IMR-90 (cell line): ENCODE results near the gene ADAM21. TPM values are rescaled to one million over a fixed set of nuclear protein-coding genes. Genes with fewer than 3 reads are reported as not detected.

ENCODE experiments used
- ATAC-seq: fragments of 200-7000 bp; cut with Tn5 transposase; 2 replicates; pipeline ENCODE4 v1.9.1; 2020; ENCODE audit warnings: low read depth, mild to moderate bottlenecking, moderate library complexity
- BruUV-seq: library from RNA; stranded (reverse); fragments of 400-500 nt; replicated peaks from 2 replicates; lab custom pipeline; 2021; lab: Mats Ljungman, UMichigan
- CTCF ChIA-PET: fragments of 300-600 bp; formaldehyde crosslinking; extraction: SDS; loops from one replicate; lab custom pipeline; 2021; ENCODE audit warnings: antibody characterized with exemption; lab: Yijun Ruan, JAX
- POLR2A ChIA-PET: fragments of 300-600 bp; sonication (Branson Sonifier 250); formaldehyde crosslinking; loops from one replicate; lab custom pipeline; 2022; ENCODE audit warnings: antibody characterized with exemption; ENCODE audit not compliant: unreplicated experiment; lab: Charles Lee
- DNase-seq: peaks from one replicate; pipeline ENCODE4 v3.0.0; 2013
- H2AFZ ChIP-seq: replicated peaks from 2 replicates; pipeline ENCODE3; 2013; ENCODE audit warnings: low read length, mild to moderate bottlenecking; ENCODE audit not compliant: poor library complexity
- H2AK5ac ChIP-seq: 2 replicates; pipeline ENCODE4 v1.6.1; 2013; ENCODE audit warnings: low read depth, low read length, inconsistent platforms
- H2AK9ac ChIP-seq: replicated peaks from 2 replicates; pipeline ENCODE3; 2013; ENCODE audit warnings: mild to moderate bottlenecking, low read depth, low read length, moderate library complexity; ENCODE audit not compliant: poor library complexity
- H2BK120ac ChIP-seq: 2 replicates; pipeline ENCODE4 v1.6.1; 2013; ENCODE audit warnings: low read depth, low read length, inconsistent platforms
- H2BK15ac ChIP-seq: 3 replicates; pipeline ENCODE4 v1.6.1; 2013; ENCODE audit warnings: low read depth, low read length, inconsistent platforms
- H2BK20ac ChIP-seq: 2 replicates; pipeline ENCODE4 v1.6.1; 2013; ENCODE audit warnings: low read depth, mild to moderate bottlenecking, inconsistent platforms, low read length, moderate library complexity
- H2BK5ac ChIP-seq: 2 replicates; pipeline ENCODE4 v1.6.1; 2013; ENCODE audit warnings: mild to moderate bottlenecking, low read depth, low read length, inconsistent platforms; ENCODE audit not compliant: poor library complexity, severe bottlenecking
- H3K14ac ChIP-seq: replicated peaks from 2 replicates; pipeline ENCODE4 v1.6.1; 2013; ENCODE audit warnings: low read depth, low read length, inconsistent platforms
- H3K18ac ChIP-seq: 2 replicates; pipeline ENCODE4 v1.6.1; 2013; ENCODE audit warnings: low read depth, low read length, control low read depth
- H3K23ac ChIP-seq: 2 replicates; pipeline ENCODE4 v1.6.1; 2013; ENCODE audit warnings: low read depth, low read length, inconsistent platforms
- H3K27ac ChIP-seq: 2 replicates; pipeline ENCODE4 v1.5.1; 2013; ENCODE audit warnings: mild to moderate bottlenecking, control low read depth, low read length; ENCODE audit not compliant: insufficient read depth
- H3K27me3 ChIP-seq: 2 replicates; pipeline ENCODE4 v1.6.1; 2013; ENCODE audit warnings: low read length; ENCODE audit not compliant: control insufficient read depth, insufficient read depth
- H3K36me3 ChIP-seq: 2 replicates; pipeline ENCODE4 v1.6.1; 2013; ENCODE audit warnings: low read length, mixed read lengths; ENCODE audit not compliant: control insufficient read depth, insufficient read depth
- H3K4ac ChIP-seq: 2 replicates; pipeline ENCODE4 v1.6.1; 2013; ENCODE audit warnings: low read depth, low read length, inconsistent platforms
- H3K4me1 ChIP-seq: 2 replicates; pipeline ENCODE4 v1.6.1; 2013; ENCODE audit warnings: low read length, mixed read lengths; ENCODE audit not compliant: control insufficient read depth, insufficient read depth
- H3K4me2 ChIP-seq: 2 replicates; pipeline ENCODE4 v1.6.1; 2013; ENCODE audit warnings: low read depth, mild to moderate bottlenecking, control low read depth, low read length, moderate library complexity
- H3K4me3 ChIP-seq: 2 replicates; pipeline ENCODE4 v1.5.1; 2013; ENCODE audit warnings: low read depth, mild to moderate bottlenecking, control low read depth, low read length, moderate library complexity; ENCODE audit not compliant: insufficient read depth
- H3K56ac ChIP-seq: 2 replicates; pipeline ENCODE4 v1.6.1; 2013; ENCODE audit warnings: low read length, inconsistent platforms; ENCODE audit not compliant: insufficient read depth; ENCODE audit errors: extremely low read depth
- H3K79me1 ChIP-seq, 2 experiments: 2 replicates each; pipeline ENCODE4 v1.6.1; 2013; ENCODE audit warnings: low read length in 2 of 2, inconsistent platforms in 1 of 2, low read depth in 1 of 2
- H3K9ac ChIP-seq: 2 replicates; pipeline ENCODE4 v1.6.1; 2013; ENCODE audit warnings: low read depth, low read length, control low read depth
- H3K9me1 ChIP-seq: 2 replicates; pipeline ENCODE4 v1.6.1; 2013; ENCODE audit warnings: low read length, inconsistent platforms; ENCODE audit not compliant: insufficient read depth
- H3K9me3 ChIP-seq: 2 replicates; pipeline ENCODE4 v1.6.1; 2013; ENCODE audit warnings: low read length; ENCODE audit not compliant: control insufficient read depth, insufficient read depth
- H4K20me1 ChIP-seq: 2 replicates; pipeline ENCODE4 v1.6.1; 2013; ENCODE audit warnings: low read length, inconsistent platforms; ENCODE audit not compliant: insufficient read depth
- H4K5ac ChIP-seq: 2 replicates; pipeline ENCODE4 v1.6.1; 2013; ENCODE audit warnings: mild to moderate bottlenecking, low read depth, low read length, control low read depth
- H4K8ac ChIP-seq, 2 experiments: 2 replicates each; pipeline ENCODE4 v1.6.1; 2013; ENCODE audit warnings: low read depth in 2 of 2, low read length in 2 of 2, control low read depth in 1 of 2, inconsistent platforms in 1 of 2
- H4K91ac ChIP-seq: 2 replicates; pipeline ENCODE4 v1.6.1; 2013; ENCODE audit warnings: low read depth, low read length, inconsistent platforms; ENCODE audit not compliant: insufficient read depth
- BHLHE40 ChIP-seq: fragments of 150-350 bp; IDR thresholded peaks from 2 replicates; pipeline ENCODE4 v1.6.1; 2016; ENCODE audit warnings: mild to moderate bottlenecking, low read depth, low read length
- CEBPB ChIP-seq: IDR thresholded peaks from 2 replicates; pipeline ENCODE4 v1.6.1; 2012; ENCODE audit warnings: low read depth, low read length, improper control_type of control experiment
- FOS ChIP-seq: fragments of 150-350 bp; IDR thresholded peaks from 2 replicates; pipeline ENCODE4 v1.6.1; 2016; ENCODE audit warnings: low read depth, low read length
- MAFK ChIP-seq: IDR thresholded peaks from 2 replicates; pipeline ENCODE4 v1.6.1; 2012; ENCODE audit warnings: low read depth, low read length, improper control_type of control experiment
- MAZ ChIP-seq: IDR thresholded peaks from 2 replicates; pipeline ENCODE4 v1.6.1; 2012; ENCODE audit warnings: low read depth, mild to moderate bottlenecking, low read length, improper control_type of control experiment, moderate library complexity, borderline replicate concordance
- MXI1 ChIP-seq: IDR thresholded peaks from 2 replicates; pipeline ENCODE4 v1.6.1; 2012; ENCODE audit warnings: low read depth, mild to moderate bottlenecking, low read length, moderate library complexity, borderline replicate concordance
- NFE2L2 ChIP-seq: fragments of 150-350 bp; IDR thresholded peaks from 2 replicates; pipeline ENCODE4 v1.6.1; 2016; ENCODE audit warnings: low read depth, mild to moderate bottlenecking, low read length
- POLR2A ChIP-seq: IDR thresholded peaks from 2 replicates; pipeline ENCODE4 v1.6.1; 2012; ENCODE audit warnings: mild to moderate bottlenecking, low read depth, low read length
- RAD21 ChIP-seq: IDR thresholded peaks from 2 replicates; pipeline ENCODE4 v1.6.1; 2012; ENCODE audit warnings: low read length, improper control_type of control experiment
- RCOR1 ChIP-seq: IDR thresholded peaks from 2 replicates; pipeline ENCODE4 v1.6.1; 2012; ENCODE audit warnings: mild to moderate bottlenecking, low read length, improper control_type of control experiment; ENCODE audit not compliant: insufficient replicate concordance
- RFX5 ChIP-seq: IDR thresholded peaks from 2 replicates; pipeline ENCODE4 v1.8.0; 2012; ENCODE audit warnings: low read depth, mild to moderate bottlenecking, low read length, moderate library complexity
- SMC3 ChIP-seq: fragments of 150-350 bp; IDR thresholded peaks from 2 replicates; pipeline ENCODE4 v1.6.1; 2016; ENCODE audit warnings: low read depth, mild to moderate bottlenecking, antibody characterized with exemption, low read length, moderate library complexity
- dilution Hi-C: fragments of 300-500 bp; cut with HindIII; formaldehyde crosslinking; loops from one replicate; pipeline ENCODE4 v1.14.3; 2018; ENCODE audit warnings: low sequenced_read_pairs; ENCODE audit not compliant: unreplicated experiment
- in situ Hi-C: fragments of 300-500 bp; cut with MboI; formaldehyde crosslinking; loops from 3 replicates; pipeline ENCODE4 v1.14.3; 2019; ENCODE audit warnings: low sequenced_read_pairs, inconsistent platforms, mixed read lengths
- intact Hi-C: fragments of 100-400 bp; cut with micrococcal nuclease; formaldehyde crosslinking; loops from 2 replicates; pipeline ENCODE4 v1.10.0; 2022
- polyA plus RNA-seq, 3 experiments: library from polyadenylated mRNA; depleted of rRNA; stranded (reverse); fragments of >200 nt; gene quantifications; 2 replicates each; pipeline ENCODE4 v1.2.3, GENCODE V29; 2012; ENCODE audit warnings: low replicate concordance in 1 of 3
- total RNA-seq: library from RNA; depleted of rRNA; stranded (reverse); fragments of >200 nt; gene quantifications from 2 replicates; pipeline ENCODE4 v1.2.3, GENCODE V29; 2012
- TF ChIP-seq, protein P1 (sequence below): fragments of 150-350 bp; IDR thresholded peaks from 2 replicates; pipeline ENCODE4 v1.6.1; 2017; ENCODE audit warnings: mild to moderate bottlenecking, antibody characterized with exemption, low read length, low read depth
- TF ChIP-seq, protein P2 (sequence below): conservative IDR thresholded peaks from 2 replicates; pipeline ENCODE4 v1.5.1; 2012; ENCODE audit warnings: mild to moderate bottlenecking, low read depth, low read length, improper control_type of control experiment

ADAM21 gene
- total and polyA plus RNA-seq, 2 of the 4 experiments (the other 2 are of a cell fraction): 0.15 to 0.36 TPM

DNA sequence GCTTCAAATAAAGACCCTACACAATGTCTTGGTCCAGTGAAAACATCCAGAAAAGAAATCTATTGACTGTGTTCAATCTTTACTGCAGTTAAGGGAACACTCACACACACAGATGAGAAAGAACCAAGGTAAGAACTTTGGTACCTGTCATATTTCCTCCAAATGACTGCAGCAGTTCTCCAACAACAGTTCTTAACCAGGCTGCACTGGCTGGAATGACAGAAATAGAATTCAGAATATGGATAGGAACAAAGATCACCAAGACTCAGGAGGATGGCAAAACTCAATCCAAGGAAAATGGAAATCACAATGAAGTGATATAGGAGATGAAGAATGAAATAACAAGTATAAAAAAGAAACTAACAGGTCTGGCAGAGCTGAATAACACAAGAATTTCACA lies 46.2 kb downstream of the ADAM21 start:
- no peak overlapping the region for H4K91ac ChIP-seq
- H3K18ac ChIP-seq: no peak overlapping the region
- H3K4me3 ChIP-seq: no peak overlapping the region
- H2AFZ ChIP-seq: no peak overlapping the region
- H3K4me2 ChIP-seq: no peak overlapping the region
- no peaks in the 10 kb centered on the region for H3K9me1 ChIP-seq
- dilution Hi-C loops: no loop called here
- no peak for DNase-seq
- no peak overlapping the region for H2BK120ac ChIP-seq
- H3K23ac ChIP-seq: no peak overlapping the region
- intact Hi-C loops: no loop called here
- no peak overlapping the region for H2BK15ac ChIP-seq
- H3K27me3 ChIP-seq: no peaks in the 10 kb centered on the region
- no peak for ATAC-seq
- no peak overlapping the region for H4K5ac ChIP-seq
- no peak overlapping the region for H3K56ac ChIP-seq
- no peak overlapping the region for H2AK9ac ChIP-seq
- ChIA-PET POLR2A (no interaction called here), CTCF (no interaction called here)
- BruUV-seq: no TSS peak
- H3K36me3 ChIP-seq: no peaks in the 10 kb centered on the region
- in situ Hi-C loops: no loop called here
- H3K9me3 ChIP-seq: no peaks in the 10 kb centered on the region
- H3K27ac ChIP-seq: no peak overlapping the region
- TF ChIP-seq MAZ (no peak), CEBPB (no peak), RCOR1 (no peak), BHLHE40 (no peak), FOS (no peak), MAFK (no peak), RFX5 (no peak), POLR2A (no peak), MXI1 (no peak), NFE2L2 (no peak), SMC3 (no peak), RAD21 (no peak)
- TF ChIP-seq, protein P1, sequence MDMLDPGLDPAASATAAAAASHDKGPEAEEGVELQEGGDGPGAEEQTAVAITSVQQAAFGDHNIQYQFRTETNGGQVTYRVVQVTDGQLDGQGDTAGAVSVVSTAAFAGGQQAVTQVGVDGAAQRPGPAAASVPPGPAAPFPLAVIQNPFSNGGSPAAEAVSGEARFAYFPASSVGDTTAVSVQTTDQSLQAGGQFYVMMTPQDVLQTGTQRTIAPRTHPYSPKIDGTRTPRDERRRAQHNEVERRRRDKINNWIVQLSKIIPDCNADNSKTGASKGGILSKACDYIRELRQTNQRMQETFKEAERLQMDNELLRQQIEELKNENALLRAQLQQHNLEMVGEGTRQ: no peak
- TF ChIP-seq, protein P2, sequence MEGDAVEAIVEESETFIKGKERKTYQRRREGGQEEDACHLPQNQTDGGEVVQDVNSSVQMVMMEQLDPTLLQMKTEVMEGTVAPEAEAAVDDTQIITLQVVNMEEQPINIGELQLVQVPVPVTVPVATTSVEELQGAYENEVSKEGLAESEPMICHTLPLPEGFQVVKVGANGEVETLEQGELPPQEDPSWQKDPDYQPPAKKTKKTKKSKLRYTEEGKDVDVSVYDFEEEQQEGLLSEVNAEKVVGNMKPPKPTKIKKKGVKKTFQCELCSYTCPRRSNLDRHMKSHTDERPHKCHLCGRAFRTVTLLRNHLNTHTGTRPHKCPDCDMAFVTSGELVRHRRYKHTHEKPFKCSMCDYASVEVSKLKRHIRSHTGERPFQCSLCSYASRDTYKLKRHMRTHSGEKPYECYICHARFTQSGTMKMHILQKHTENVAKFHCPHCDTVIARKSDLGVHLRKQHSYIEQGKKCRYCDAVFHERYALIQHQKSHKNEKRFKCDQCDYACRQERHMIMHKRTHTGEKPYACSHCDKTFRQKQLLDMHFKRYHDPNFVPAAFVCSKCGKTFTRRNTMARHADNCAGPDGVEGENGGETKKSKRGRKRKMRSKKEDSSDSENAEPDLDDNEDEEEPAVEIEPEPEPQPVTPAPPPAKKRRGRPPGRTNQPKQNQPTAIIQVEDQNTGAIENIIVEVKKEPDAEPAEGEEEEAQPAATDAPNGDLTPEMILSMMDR: no peak
- H2AK5ac ChIP-seq: no peak overlapping the region
- H2BK5ac ChIP-seq: no peak overlapping the region
- H3K4ac ChIP-seq: no peak overlapping the region
- no peaks in the 10 kb centered on the region for H3K79me1 ChIP-seq
- no peak overlapping the region for H2BK20ac ChIP-seq
- H3K14ac ChIP-seq: no peak overlapping the region
- H4K8ac ChIP-seq: no peak overlapping the region
- no peaks in the 10 kb centered on the region for H4K20me1 ChIP-seq
- H3K9ac ChIP-seq: no peak overlapping the region
- no peaks in the 10 kb centered on the region for H3K4me1 ChIP-seq
